B cell (primary cell): ENCODE results near the gene ANKS1B. TPM values are rescaled to one million over a fixed set of nuclear protein-coding genes. Genes with fewer than 3 reads are reported as not detected.

Source experiments
- ATAC-seq: fragments of 200-7000 bp; cut with Tn5 transposase; one replicate; pipeline ENCODE4 v1.10.0; 2021; ENCODE audit warnings: low read depth, mild to moderate bottlenecking, moderate number of reproducible peaks, moderate library complexity
- CTCF ChIA-PET: fragments of 350-600 bp; sonication (Branson Sonifier 250); formaldehyde crosslinking; loops from one replicate; lab custom pipeline; 2021; ENCODE audit warnings: antibody characterized with exemption, inconsistent platforms; lab: Charles Lee
- POLR2A ChIA-PET: fragments of 350-600 bp; sonication (Branson Sonifier 250); formaldehyde crosslinking; loops from one replicate; lab custom pipeline; 2021; ENCODE audit warnings: antibody characterized with exemption; lab: Charles Lee
- DNase-seq: peaks from one replicate; pipeline ENCODE4 v3.0.0; 2013
- H2AFZ ChIP-seq: 2 replicates; pipeline ENCODE4 v1.6.1; 2012; ENCODE audit warnings: mild to moderate bottlenecking, low read depth, low read length; ENCODE audit not compliant: insufficient read depth, poor library complexity, severe bottlenecking
- H3K27ac ChIP-seq, 2 donors: 1 replicate in 1 of 2; 2 replicates in 1 of 2; pipeline ENCODE4 v1.5.1; 2012 to 2013; ENCODE audit warnings: low read length in 2 of 2, mild to moderate bottlenecking in 2 of 2, moderate library complexity in 1 of 2
- H3K27me3 ChIP-seq, 4 experiments: fragments of 200-600 bp in 1 of 4; sonication (generic) in 1 of 4; replicated peaks in 1 of 4; 1 replicate in 2 of 4; 2 replicates in 2 of 4; pipeline versions ENCODE4 v1.6.1 to v1.7.0; 2013 to 2016; ENCODE audit warnings: low read length in 3 of 4, mild to moderate bottlenecking in 2 of 4, mixed read lengths in 1 of 4, moderate library complexity in 1 of 4; ENCODE audit not compliant: insufficient read depth in 4 of 4, control insufficient read depth in 3 of 4; ENCODE audit errors: control extremely low read depth in 1 of 4
- H3K36me3 ChIP-seq, 2 experiments: replicated peaks in 1 of 2; 1 replicate in 1 of 2; 2 replicates in 1 of 2; pipeline versions ENCODE4 v1.6.1 to v1.7.1; 2013; ENCODE audit warnings: low read length in 1 of 2; ENCODE audit not compliant: insufficient read depth in 2 of 2, control insufficient read depth in 1 of 2; ENCODE audit errors: control extremely low read depth in 1 of 2, extremely low read depth in 1 of 2
- H3K4me1 ChIP-seq, 2 donors: fragments of 200-600 bp in 1 of 2; sonication (generic) in 1 of 2; 1 replicate in 1 of 2; 2 replicates in 1 of 2; pipeline versions ENCODE4 v1.5.1 to v1.6.1; 2013 to 2017; ENCODE audit warnings: low read length in 2 of 2; ENCODE audit not compliant: control insufficient read depth in 2 of 2, insufficient read depth in 2 of 2
- H3K4me2 ChIP-seq: replicated peaks from 2 replicates; pipeline ENCODE3; 2012; ENCODE audit warnings: mild to moderate bottlenecking, low read depth, low read length; ENCODE audit not compliant: poor library complexity, severe bottlenecking
- H3K4me3 ChIP-seq, 5 experiments: fragments of 200-600 bp in 1 of 5; sonication (generic) in 1 of 5; 1 replicate in 3 of 5; 2 replicates in 2 of 5; pipeline versions ENCODE4 v1.5.1 to v1.7.0; 2011 to 2016; ENCODE audit warnings: low read length in 4 of 5, mild to moderate bottlenecking in 4 of 5, low read depth in 2 of 5, control low read depth in 1 of 5, moderate library complexity in 1 of 5; ENCODE audit not compliant: insufficient read depth in 1 of 5; ENCODE audit errors: control extremely low read depth in 1 of 5, extremely low read depth in 1 of 5
- H3K79me2 ChIP-seq: fragments of 200-600 bp; sonication (generic); one replicate; pipeline ENCODE4 v1.6.0; 2016; ENCODE audit warnings: low read length; ENCODE audit not compliant: control insufficient read depth, insufficient read depth
- H3K9ac ChIP-seq: fragments of 200-600 bp; sonication (generic); 2 replicates; pipeline ENCODE4 v1.6.1; 2017; ENCODE audit warnings: mild to moderate bottlenecking, low read length, moderate library complexity
- H3K9me3 ChIP-seq, 3 donors: one replicate each; pipeline versions ENCODE4 v1.6.1 to v1.7.1; 2013; ENCODE audit warnings: low read length in 2 of 3; ENCODE audit not compliant: control insufficient read depth in 2 of 3, insufficient read depth in 1 of 3; ENCODE audit errors: control extremely low read depth in 1 of 3
- H4K20me1 ChIP-seq: 2 replicates; pipeline ENCODE4 v1.6.0; 2012; ENCODE audit warnings: mild to moderate bottlenecking, low read length; ENCODE audit not compliant: insufficient read depth, control insufficient read depth, poor library complexity, severe bottlenecking
- H3K27ac Mint-ChIP-seq: one replicate; pipeline ENCODE4 v1.8.0; 2021; ENCODE audit warnings: mixed read lengths
- H3K27me3 Mint-ChIP-seq: one replicate; pipeline ENCODE4 v1.8.0; 2021; ENCODE audit warnings: mixed read lengths
- H3K4me1 Mint-ChIP-seq: one replicate; pipeline ENCODE4 v1.8.0; 2021; ENCODE audit warnings: mixed read lengths
- H3K4me3 Mint-ChIP-seq: one replicate; pipeline ENCODE4 v1.8.0; 2021; ENCODE audit warnings: mixed read lengths
- H3K9me3 Mint-ChIP-seq: one replicate; pipeline ENCODE4 v1.8.0; 2022; ENCODE audit warnings: mixed read lengths; ENCODE audit not compliant: insufficient read depth
- EZH2 ChIP-seq: IDR thresholded peaks from 2 replicates; pipeline ENCODE4 v1.6.1; 2012; ENCODE audit warnings: borderline replicate concordance, low read depth, mild to moderate bottlenecking, moderate library complexity, low read length; ENCODE audit not compliant: insufficient read depth, poor library complexity, severe bottlenecking
- WGBS: methylation state at CpG from one replicate; pipeline ENCODE4 v1.1.5; 2013; ENCODE audit warnings: missing lambda C conversion rate; ENCODE audit not compliant: insufficient coverage; 5-methylcytosine and 5-hydroxymethylcytosine counted together
- intact Hi-C: fragments of 100-400 bp; cut with micrococcal nuclease; formaldehyde crosslinking; loops from one replicate; pipeline ENCODE4 v1.10.0; 2022
- polyA plus RNA-seq: library from polyadenylated mRNA; depleted of rRNA; stranded (reverse); fragments of >200 nt; gene quantifications from 2 replicates; pipeline ENCODE4 v1.2.3, GENCODE V29; 2012
- total RNA-seq, 2 donors: library from RNA; stranded (reverse); fragments of 120-200 nt in 1 of 2; gene quantifications; 1 replicate in 1 of 2; 2 replicates in 1 of 2; pipeline versions ENCODE4 v1.2.3 to v1.2.4, GENCODE V29; 2013 to 2022
- TF ChIP-seq, protein P1 (sequence below): fragments of 200-600 bp; IDR thresholded peaks from one replicate; pipeline ENCODE4 v1.8.0; 2022; ENCODE audit warnings: antibody characterized with exemption, mild to moderate bottlenecking

Gene ANKS1B
- total and polyA plus RNA-seq, 2 donors (not counting 1 experiment from before 2014, with no cell fraction given), result not detected

DNA sequence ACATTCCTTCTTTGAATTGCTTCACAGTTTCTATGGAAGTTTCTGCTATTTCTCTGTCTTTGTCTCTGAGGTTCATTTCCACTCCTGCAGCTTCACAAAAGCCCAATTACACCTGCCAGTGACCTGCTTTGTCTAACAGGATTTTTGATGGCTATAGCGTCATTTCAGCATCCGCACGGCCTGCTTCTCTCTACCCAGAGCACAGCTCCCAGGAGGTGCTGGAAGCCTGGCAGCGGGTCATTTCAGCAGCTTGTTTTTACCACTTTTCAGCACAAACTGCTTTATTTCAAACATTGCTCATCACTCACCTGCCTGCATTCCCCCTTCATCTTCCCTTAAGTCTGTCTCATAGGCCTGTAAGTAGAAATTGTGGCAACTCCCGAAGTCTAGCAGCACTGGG, 771.7 kb downstream of the ANKS1B start:
- H3K4me1 Mint-ChIP-seq, result no peaks in the 10 kb centered on the region
- no peak for ATAC-seq
- intact Hi-C loops, result no loop called here

DNA sequence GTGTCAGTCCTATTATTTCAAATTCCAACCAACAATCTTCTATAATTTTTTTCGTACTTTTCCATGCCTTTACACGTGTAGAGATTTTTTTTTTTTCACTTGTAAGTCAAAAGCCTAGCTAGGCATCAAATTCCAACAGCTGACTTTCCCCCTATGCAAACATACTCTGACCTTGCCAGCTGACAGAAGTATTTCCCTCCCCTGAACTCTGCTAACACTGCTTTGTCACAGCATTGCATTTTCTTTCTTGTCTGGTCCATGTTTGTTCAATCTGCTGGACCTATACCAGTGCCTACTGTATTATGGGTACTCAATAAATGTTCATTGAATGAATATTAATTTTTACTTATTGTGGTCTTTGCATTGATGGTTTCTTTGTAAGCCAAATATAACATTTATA, 772.5 kb downstream of the ANKS1B start:
- no peak overlapping the region for H3K27ac Mint-ChIP-seq
- H3K79me2 ChIP-seq, result no peaks in the 10 kb centered on the region
- H4K20me1 ChIP-seq, result no peaks in the 10 kb centered on the region
- H3K27ac ChIP-seq, result no peak overlapping the region
- H3K36me3 ChIP-seq, result no peaks in the 10 kb centered on the region
- H2AFZ ChIP-seq, result no peak overlapping the region
- H3K9me3 Mint-ChIP-seq, result peaks cover 5% of the 10 kb centered on the region
- ATAC-seq, result no peak
- CTCF ChIA-PET, result no interaction called here
- H3K4me2 ChIP-seq, result no peak overlapping the region
- no peak overlapping the region for H3K9ac ChIP-seq
- no peak overlapping the region for H3K4me3 ChIP-seq
- no peaks in the 10 kb centered on the region for H3K27me3 Mint-ChIP-seq
- POLR2A ChIA-PET, result no interaction called here
- peaks cover 0 to 8% (median 1%) of the 10 kb centered on the region in 3 donors for H3K9me3 ChIP-seq
- no peak overlapping the region for H3K4me3 Mint-ChIP-seq
- H3K4me1 Mint-ChIP-seq, result no peaks in the 10 kb centered on the region
- intact Hi-C loops, result no loop called here
- TF ChIP-seq EZH2, result no peak
- TF ChIP-seq, protein P1, sequence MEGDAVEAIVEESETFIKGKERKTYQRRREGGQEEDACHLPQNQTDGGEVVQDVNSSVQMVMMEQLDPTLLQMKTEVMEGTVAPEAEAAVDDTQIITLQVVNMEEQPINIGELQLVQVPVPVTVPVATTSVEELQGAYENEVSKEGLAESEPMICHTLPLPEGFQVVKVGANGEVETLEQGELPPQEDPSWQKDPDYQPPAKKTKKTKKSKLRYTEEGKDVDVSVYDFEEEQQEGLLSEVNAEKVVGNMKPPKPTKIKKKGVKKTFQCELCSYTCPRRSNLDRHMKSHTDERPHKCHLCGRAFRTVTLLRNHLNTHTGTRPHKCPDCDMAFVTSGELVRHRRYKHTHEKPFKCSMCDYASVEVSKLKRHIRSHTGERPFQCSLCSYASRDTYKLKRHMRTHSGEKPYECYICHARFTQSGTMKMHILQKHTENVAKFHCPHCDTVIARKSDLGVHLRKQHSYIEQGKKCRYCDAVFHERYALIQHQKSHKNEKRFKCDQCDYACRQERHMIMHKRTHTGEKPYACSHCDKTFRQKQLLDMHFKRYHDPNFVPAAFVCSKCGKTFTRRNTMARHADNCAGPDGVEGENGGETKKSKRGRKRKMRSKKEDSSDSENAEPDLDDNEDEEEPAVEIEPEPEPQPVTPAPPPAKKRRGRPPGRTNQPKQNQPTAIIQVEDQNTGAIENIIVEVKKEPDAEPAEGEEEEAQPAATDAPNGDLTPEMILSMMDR, result no peak
- H3K4me1 ChIP-seq, result no peaks in the 10 kb centered on the region
- WGBS, result 78% methylated on average over 2 of the region's 2 CpGs
- H3K27me3 ChIP-seq, result no peaks in the 10 kb centered on the region
- no peak for DNase-seq

More for the DNA sequence above, 771.7 kb downstream of the ANKS1B start:
- Mint-ChIP-seq H3K4me3 (no peak overlapping the region), H3K27ac (no peak overlapping the region), H3K9me3 (peaks cover 5% of the 10 kb centered on the region), H3K27me3 (no peaks in the 10 kb centered on the region)
- CTCF ChIA-PET, result no interaction called here
- Histone ChIP-seq H3K27me3 (no peaks in the 10 kb centered on the region), H3K27ac (no peak overlapping the region), H3K4me2 (no peak overlapping the region), H3K36me3 (no peaks in the 10 kb centered on the region), H3K4me1 (no peaks in the 10 kb centered on the region), H3K9me3 (peaks cover 0 to 8% (median 1%) of the 10 kb centered on the region in 3 donors), H3K4me3 (no peak overlapping the region), H2AFZ (no peak overlapping the region), H4K20me1 (no peaks in the 10 kb centered on the region), H3K79me2 (no peaks in the 10 kb centered on the region), H3K9ac (no peak overlapping the region)
- no peak for DNase-seq
- POLR2A ChIA-PET, result no interaction called here
- TF ChIP-seq, protein P1, result no peak
- no peak for TF ChIP-seq EZH2
- 63% methylated on average over 4 of the region's 5 CpGs for WGBS
